ENCODE measurements around the gene RSPH10B.

DNA sequence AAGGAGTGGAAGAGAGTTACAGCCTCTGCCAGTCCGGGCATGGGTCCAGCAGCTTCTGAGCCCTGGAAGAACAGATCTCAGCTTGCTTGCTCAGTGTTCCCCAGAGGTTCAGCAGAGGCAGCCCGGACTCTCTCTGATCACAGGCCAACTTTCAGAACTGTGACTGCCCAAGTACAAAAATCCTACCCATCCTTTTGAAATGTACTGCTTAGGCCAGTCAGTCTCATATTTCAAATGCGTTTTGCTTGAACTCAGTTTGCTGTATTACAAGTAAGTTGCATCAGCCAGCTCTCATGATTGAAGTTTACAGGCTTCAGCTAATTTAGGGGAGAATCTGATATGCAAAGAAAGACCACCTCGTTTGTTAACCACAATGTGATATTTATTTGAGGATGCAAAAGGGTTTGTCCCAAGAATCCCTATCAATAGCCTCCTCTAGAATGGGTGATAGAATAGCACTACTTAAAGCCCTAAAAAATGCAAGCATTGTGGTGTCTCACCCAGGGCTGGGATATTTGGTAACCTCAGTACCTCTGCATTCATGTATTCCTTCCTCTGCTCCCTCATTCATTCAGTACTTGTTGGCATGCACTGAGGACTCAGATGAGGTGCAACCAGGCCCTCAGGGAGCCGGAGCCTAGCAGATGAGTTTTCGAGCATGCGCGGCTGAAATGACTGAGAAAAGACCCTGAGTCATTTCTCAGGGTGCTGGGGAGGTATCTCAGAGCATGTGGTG is 45.6 kb upstream of the RSPH10B start:
- TF ChIP-seq PHF8 (conservative IDR thresholded peaks at IDR 0.05; ENCODE audit: low read depth, low read length) (no peak), TAF1 (IDR thresholded peaks at IDR 0.05; ENCODE audit: low read depth, low read length) (no peak), POLR2A (IDR thresholded peaks at IDR 0.05; ENCODE audit: control extremely low read depth in 1 of 2, low read depth in 2 of 2, low read length in 2 of 2) (no peak), SUZ12 (IDR thresholded peaks at IDR 0.05; ENCODE audit: low read length) (no peak), JUND (IDR thresholded peaks at IDR 0.05; ENCODE audit: low read length) (no peak), EP300 (IDR thresholded peaks at IDR 0.05; ENCODE audit: borderline replicate concordance in 1 of 2, low read depth in 2 of 2, low read length in 2 of 2) (no peak), KDM4A (IDR thresholded peaks at IDR 0.05; ENCODE audit: low read depth, low read length, severe bottlenecking) (no peak), HDAC6 (IDR thresholded peaks at IDR 0.05; ENCODE audit: low read depth, low read length) (no peak)
- TF ChIP-seq, protein P1, sequence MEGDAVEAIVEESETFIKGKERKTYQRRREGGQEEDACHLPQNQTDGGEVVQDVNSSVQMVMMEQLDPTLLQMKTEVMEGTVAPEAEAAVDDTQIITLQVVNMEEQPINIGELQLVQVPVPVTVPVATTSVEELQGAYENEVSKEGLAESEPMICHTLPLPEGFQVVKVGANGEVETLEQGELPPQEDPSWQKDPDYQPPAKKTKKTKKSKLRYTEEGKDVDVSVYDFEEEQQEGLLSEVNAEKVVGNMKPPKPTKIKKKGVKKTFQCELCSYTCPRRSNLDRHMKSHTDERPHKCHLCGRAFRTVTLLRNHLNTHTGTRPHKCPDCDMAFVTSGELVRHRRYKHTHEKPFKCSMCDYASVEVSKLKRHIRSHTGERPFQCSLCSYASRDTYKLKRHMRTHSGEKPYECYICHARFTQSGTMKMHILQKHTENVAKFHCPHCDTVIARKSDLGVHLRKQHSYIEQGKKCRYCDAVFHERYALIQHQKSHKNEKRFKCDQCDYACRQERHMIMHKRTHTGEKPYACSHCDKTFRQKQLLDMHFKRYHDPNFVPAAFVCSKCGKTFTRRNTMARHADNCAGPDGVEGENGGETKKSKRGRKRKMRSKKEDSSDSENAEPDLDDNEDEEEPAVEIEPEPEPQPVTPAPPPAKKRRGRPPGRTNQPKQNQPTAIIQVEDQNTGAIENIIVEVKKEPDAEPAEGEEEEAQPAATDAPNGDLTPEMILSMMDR (IDR thresholded peaks at IDR 0.05; ENCODE audit: control extremely low read depth in 1 of 3, insufficient read depth in 1 of 3, low read depth in 1 of 3, low read length in 3 of 3): no peak
- TF ChIP-seq, protein P2, sequence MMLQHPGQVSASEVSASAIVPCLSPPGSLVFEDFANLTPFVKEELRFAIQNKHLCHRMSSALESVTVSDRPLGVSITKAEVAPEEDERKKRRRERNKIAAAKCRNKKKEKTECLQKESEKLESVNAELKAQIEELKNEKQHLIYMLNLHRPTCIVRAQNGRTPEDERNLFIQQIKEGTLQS (IDR thresholded peaks at IDR 0.05; ENCODE audit: insufficient read depth, low read depth, low read length): no peak
